Suprapubic skin (tissue), 4 donors: ENCODE measurements around the gene CFH. TPM values are rescaled to one million over a fixed set of nuclear protein-coding genes. Genes with fewer than 3 reads are reported as not detected.
"Not testable (repeated sequence)": the region's sequence is repeated elsewhere in the genome, so short reads cannot be mapped to it uniquely, and the experiment has no call there.

ENCODE experiments used
- DNase-seq, 2 donors: peaks; one replicate each; pipeline ENCODE4 v3.0.0-alpha.2; 2019; ENCODE audit warnings: low spot score in 2 of 2
- H3K27ac ChIP-seq: fragments of 200-600 bp; sonication (generic); one replicate; pipeline ENCODE4 v1.5.1; 2019
- H3K27me3 ChIP-seq: fragments of 200-600 bp; sonication (generic); one replicate; pipeline ENCODE4 v1.5.1; 2019
- H3K36me3 ChIP-seq: fragments of 200-600 bp; sonication (generic); one replicate; pipeline ENCODE4 v1.5.1; 2019
- H3K4me1 ChIP-seq: fragments of 200-600 bp; sonication (generic); one replicate; pipeline ENCODE4 v1.5.1; 2019
- H3K4me3 ChIP-seq: fragments of 200-600 bp; sonication (generic); one replicate; pipeline ENCODE4 v1.5.1; 2019; ENCODE audit warnings: mild to moderate bottlenecking
- H3K9me3 ChIP-seq: fragments of 200-600 bp; sonication (generic); one replicate; pipeline ENCODE4 v1.5.1; 2019
- CTCF ChIP-seq, 2 donors: fragments of 200-600 bp in 1 of 2; fragments of 450-650 bp in 1 of 2; sonication (generic) in 1 of 2; IDR thresholded peaks; one replicate each; pipeline ENCODE4 v1.5.1; 2016 to 2019; ENCODE audit warnings: antibody characterized with exemption in 2 of 2, mild to moderate bottlenecking in 1 of 2, moderate library complexity in 1 of 2
- EP300 ChIP-seq: sonication (generic); formaldehyde crosslinking; IDR thresholded peaks from one replicate; pipeline ENCODE4 v1.6.1; 2017; ENCODE audit warnings: antibody characterized with exemption
- POLR2A ChIP-seq, 2 donors: fragments of 450-650 bp; IDR thresholded peaks; one replicate each; pipeline ENCODE4 v1.6.1; 2017; ENCODE audit warnings: antibody characterized with exemption in 2 of 2, mild to moderate bottlenecking in 2 of 2, moderate library complexity in 2 of 2
- POLR2AphosphoS5 ChIP-seq, 3 donors: sonication (generic); formaldehyde crosslinking; IDR thresholded peaks; one replicate each; pipeline ENCODE4 v1.6.1; 2017; ENCODE audit warnings: antibody characterized with exemption in 3 of 3
- WGBS: methylation state at CpG from one replicate; pipeline ENCODE4 v1.1.5; 2018; 5-methylcytosine and 5-hydroxymethylcytosine counted together
- total RNA-seq, 4 donors: library from RNA; depleted of rRNA; stranded (reverse); fragments of >200 nt; gene quantifications; one replicate each; pipeline ENCODE4 v1.1.0, GENCODE V29; 2016

CFH gene
- total RNA-seq, 4 donors from 2014 or later: 12.8 to 45.2 (median 27.3) TPM

DNA sequence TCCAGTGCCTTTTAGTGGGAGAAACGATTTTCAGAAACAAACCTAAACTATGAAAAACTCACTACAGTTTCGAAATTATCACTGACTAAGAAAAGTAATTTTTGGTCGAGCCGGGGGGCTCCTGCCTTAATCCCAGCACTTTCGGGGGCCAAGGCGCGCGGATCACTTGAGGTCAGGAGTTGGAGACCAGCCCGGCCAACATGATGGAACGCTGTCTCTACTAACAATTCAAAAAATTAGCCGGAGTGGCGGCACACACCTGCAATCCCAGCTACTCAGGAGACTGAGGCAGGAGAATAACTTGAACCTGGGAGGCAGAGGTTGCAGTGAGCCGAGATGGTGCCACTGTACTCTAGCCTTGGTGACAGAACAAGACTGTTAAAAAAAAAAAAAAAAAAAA is 125.8 kb downstream of the CFH start:
- TF ChIP-seq POLR2A (IDR thresholded peaks at IDR 0.05) (no peak), POLR2AphosphoS5 (IDR thresholded peaks at IDR 0.05) (no peak), CTCF (IDR thresholded peaks at IDR 0.05) (no peak), EP300 (no peak)
- Histone ChIP-seq H3K27ac (no peak overlapping the region), H3K9me3 (no peaks in the 10 kb centered on the region), H3K27me3 (no peaks in the 10 kb centered on the region), H3K4me1 (no peaks in the 10 kb centered on the region), H3K36me3 (no peaks in the 10 kb centered on the region), H3K4me3 (no peak overlapping the region)
- DNase-seq: no peak
- WGBS: 79% methylated on average over 13 of the region's 13 CpGs

DNA sequence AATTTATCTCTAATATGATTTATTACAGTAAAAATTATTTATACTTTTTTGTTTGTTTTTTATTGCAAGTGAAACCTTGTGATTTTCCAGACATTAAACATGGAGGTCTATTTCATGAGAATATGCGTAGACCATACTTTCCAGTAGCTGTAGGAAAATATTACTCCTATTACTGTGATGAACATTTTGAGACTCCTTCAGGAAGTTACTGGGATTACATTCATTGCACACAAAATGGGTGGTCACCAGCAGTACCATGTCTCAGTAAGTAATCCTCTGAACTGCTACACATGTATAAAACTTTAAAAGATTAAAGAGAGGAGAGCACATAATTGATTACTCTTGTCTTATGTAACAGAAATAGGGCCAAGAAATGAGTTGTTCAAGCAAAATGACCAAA is 127.2 kb downstream of the CFH start:
- no peak overlapping the region for H3K27ac ChIP-seq
- WGBS: 87% methylated on average over 1 of the region's 1 CpG
- H3K4me1 ChIP-seq: no peaks in the 10 kb centered on the region
- H3K36me3 ChIP-seq: no peaks in the 10 kb centered on the region
- no peak overlapping the region for H3K4me3 ChIP-seq
- H3K9me3 ChIP-seq: no peaks in the 10 kb centered on the region
- TF ChIP-seq POLR2A (IDR thresholded peaks at IDR 0.05) (no peak), POLR2AphosphoS5 (IDR thresholded peaks at IDR 0.05) (no peak), CTCF (IDR thresholded peaks at IDR 0.05) (no peak), EP300 (no peak)
- no peak for DNase-seq
- H3K27me3 ChIP-seq: no peaks in the 10 kb centered on the region

DNA sequence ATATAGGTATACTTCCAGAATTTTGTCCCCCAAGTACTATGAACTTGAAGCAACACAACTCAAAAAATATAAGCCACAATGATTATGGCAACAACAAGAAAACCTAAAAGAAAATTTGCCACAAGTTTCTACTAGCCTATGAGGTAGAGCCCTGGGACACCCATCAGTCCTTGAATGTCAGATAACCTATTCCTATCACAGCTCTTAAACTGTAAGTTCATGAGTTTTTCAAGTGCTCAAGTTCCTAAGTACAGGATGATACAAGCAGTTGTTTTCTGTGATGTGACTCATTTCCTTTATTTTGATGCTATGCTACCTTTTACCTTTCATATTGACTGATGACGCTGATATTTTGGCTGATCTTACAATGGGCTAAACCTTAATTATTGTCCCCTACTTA is 139.4 kb downstream of the CFH start:
- H3K4me1 ChIP-seq, DNase-seq, H3K27me3 ChIP-seq, H3K4me3 ChIP-seq, H3K27ac ChIP-seq, H3K9me3 ChIP-seq, H3K36me3 ChIP-seq: not testable (repeated sequence)
- WGBS: no CpG with 5 or more reads among the region's 1 CpG

DNA sequence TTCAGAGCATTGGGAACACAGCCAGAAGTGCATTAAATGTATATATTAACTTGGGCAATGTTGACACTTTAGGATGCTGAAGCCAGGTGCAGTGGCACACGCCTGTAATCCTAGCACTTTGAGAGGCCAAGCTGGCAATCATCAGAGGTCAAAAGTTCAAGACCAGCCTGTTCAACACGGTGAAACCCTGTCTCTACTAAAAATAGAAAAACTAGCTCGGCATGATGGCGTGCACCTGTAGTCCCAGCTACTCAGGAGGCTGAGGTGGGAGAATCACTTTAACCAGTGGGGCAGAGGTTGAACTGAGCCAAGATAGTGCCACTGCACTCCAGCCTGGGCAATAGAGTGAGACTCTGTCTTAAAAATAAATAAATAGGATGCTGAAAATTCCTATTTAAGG is 142.3 kb downstream of the CFH start:
- not testable (repeated sequence) for H3K4me1 ChIP-seq, H3K27ac ChIP-seq, H3K4me3 ChIP-seq, DNase-seq, H3K27me3 ChIP-seq, H3K36me3 ChIP-seq, H3K9me3 ChIP-seq
- 37% methylated on average over 3 of the region's 4 CpGs for WGBS

Other genes with a start within 250 kb of the CFH start
- 1 to 10 TPM in 1 of 4 donors, under 1 TPM in 3; 0.34 to 2.5 (median 0.34) TPM for gene KCNT2, start 43.6 kb upstream of the CFH start, total RNA-seq
- not detected for gene CFHR3, start 122.8 kb downstream of the CFH start, total RNA-seq
- gene CFHR1, start 167.7 kb downstream of the CFH start, total RNA-seq: 1 to 10 TPM in 1 of 4 donors, not detected in 3; 1.8 TPM
- not detected for gene CFHR4, start 236.0 kb downstream of the CFH start, total RNA-seq